ENCODE results near the gene RNFT2.

GRCh38 chr12:116885491-116885890, 147.4 kb downstream of the RNFT2 start:
- TF ChIP-seq CTCF (optimal IDR thresholded peaks at IDR 0.05 in 1 of 3, IDR thresholded peaks at IDR 0.05 in 1 of 3, conservative IDR thresholded peaks at IDR 0.05 in 1 of 3; ENCODE audit: extremely low read depth in 1 of 3, insufficient read depth in 2 of 3, low read length in 3 of 3) (no peak), EZH2 (IDR thresholded peaks at IDR 0.05; ENCODE audit: low read length) (no peak)

All from keratinocyte (primary cell).